Gastrocnemius medialis (tissue), 4 donors: ENCODE results near the gene SIGLEC9. TPM values are rescaled to one million over a fixed set of nuclear protein-coding genes. Genes with fewer than 3 reads are reported as not detected.

ENCODE experiments used
- ATAC-seq, 2 donors: fragments of 150-250 bp; one replicate each; pipeline ENCODE4 v1.9.1; 2016
- DNase-seq, 2 donors: peaks; one replicate each; pipeline ENCODE4 v3.0.0-alpha.2; 2019
- H3K27ac ChIP-seq, 4 donors: fragments of 200-600 bp; sonication (generic); 1 replicate in 1 of 4; 2 replicates in 3 of 4; pipeline ENCODE4 v1.5.1; 2016 to 2018; ENCODE audit warnings: mild to moderate bottlenecking in 2 of 4, moderate library complexity in 1 of 4
- H3K27me3 ChIP-seq, 3 donors: fragments of 200-600 bp; sonication (generic) in 2 of 3; 1 replicate in 1 of 3; 2 replicates in 2 of 3; pipeline versions ENCODE4 v1.5.1 to v1.6.0; 2016 to 2019; ENCODE audit warnings: mild to moderate bottlenecking in 1 of 3, moderate library complexity in 1 of 3
- H3K36me3 ChIP-seq, 2 donors: fragments of 200-600 bp; sonication (generic) in 1 of 2; one replicate each; pipeline ENCODE4 v1.5.1; 2017 to 2018
- H3K4me1 ChIP-seq, 2 donors: fragments of 200-600 bp; sonication (generic) in 1 of 2; one replicate each; pipeline ENCODE4 v1.5.1; 2016 to 2017; ENCODE audit warnings: mild to moderate bottlenecking in 2 of 2
- H3K4me3 ChIP-seq, 4 donors: fragments of 200-600 bp; sonication (generic) in 3 of 4; 1 replicate in 1 of 4; 2 replicates in 3 of 4; pipeline ENCODE4 v1.5.1; 2016 to 2019; ENCODE audit warnings: mild to moderate bottlenecking in 2 of 4
- H3K9me3 ChIP-seq, 3 donors: fragments of 200-600 bp; sonication (generic) in 2 of 3; 1 replicate in 1 of 3; 2 replicates in 2 of 3; pipeline ENCODE4 v1.5.1; 2016 to 2019
- CTCF ChIP-seq, 5 experiments: fragments of 450-650 bp in 3 of 5; fragments of 200-600 bp in 2 of 5; sonication (generic) in 2 of 5; IDR thresholded peaks in 4 of 5; conservative IDR thresholded peaks in 1 of 5; 1 replicate in 4 of 5; 2 replicates in 1 of 5; pipeline ENCODE4 v1.5.1; 2016 to 2019; ENCODE audit warnings: antibody characterized with exemption in 5 of 5, mild to moderate bottlenecking in 3 of 5, moderate library complexity in 3 of 5
- POLR2A ChIP-seq, 2 donors: fragments of 450-650 bp; IDR thresholded peaks; one replicate each; pipeline ENCODE4 v1.6.1; 2017; ENCODE audit warnings: antibody characterized with exemption in 2 of 2, mild to moderate bottlenecking in 2 of 2, moderate library complexity in 2 of 2
- in situ Hi-C, 4 donors: fragments of 200-750 bp; cut with MboI; loops; one replicate each; pipeline versions ENCODE4 v1.15.0 to v1.8.0; 2017; ENCODE audit warnings: low sequenced_read_pairs in 4 of 4
- intact Hi-C: fragments of 100-400 bp; cut with DNase I; formaldehyde crosslinking; loops from one replicate; pipeline ENCODE4 v1.15.1; 2023; ENCODE audit warnings: low total_unique reads
- total RNA-seq, 4 donors: library from RNA; depleted of rRNA; stranded (reverse); fragments of >200 nt; gene quantifications; one replicate each; pipeline versions ENCODE4 v1.1.0 to v1.2.3, GENCODE V29; 2016

The SIGLEC9 gene
- total RNA-seq, 4 donors from 2014 or later = 0.72 to 1.4 (median 1.0) TPM; not detected in 1

- intact Hi-C loops = no loop called here
- H3K27me3 ChIP-seq = no peaks in the 10 kb centered on the region
- no peak for ATAC-seq
- no peak for DNase-seq
- no peak overlapping the region for H3K27ac ChIP-seq
- H3K36me3 ChIP-seq = no peaks in the 10 kb centered on the region
- H3K9me3 ChIP-seq = no peaks in the 10 kb centered on the region
- H3K4me1 ChIP-seq = no peaks in the 10 kb centered on the region
- in situ Hi-C loops = no loop called here
- TF ChIP-seq CTCF (IDR thresholded peaks at IDR 0.05 in 4 of 5, conservative IDR thresholded peaks at IDR 0.05 in 1 of 5) (no peak), POLR2A (IDR thresholded peaks at IDR 0.05) (no peak)
- H3K4me3 ChIP-seq = no peak overlapping the region
Observed at GRCh38 chr19:51156710-51157109, 32.0 kb downstream of the SIGLEC9 start.

GRCh38 chr19:51157265-51157664 is 32.6 kb downstream of the SIGLEC9 start:
- DNase-seq = no peak
- Histone ChIP-seq H3K27ac (no peak overlapping the region), H3K4me3 (no peak overlapping the region), H3K4me1 (no peaks in the 10 kb centered on the region), H3K36me3 (no peaks in the 10 kb centered on the region), H3K9me3 (no peaks in the 10 kb centered on the region), H3K27me3 (no peaks in the 10 kb centered on the region)
- ATAC-seq = no peak
- TF ChIP-seq CTCF (IDR thresholded peaks at IDR 0.05 in 4 of 5, conservative IDR thresholded peaks at IDR 0.05 in 1 of 5) (no peak), POLR2A (IDR thresholded peaks at IDR 0.05) (no peak)
- intact Hi-C loops (no loop called here), in situ Hi-C loops (no loop called here)

GRCh38 chr19:51158474-51159129 is 33.9 kb downstream of the SIGLEC9 start:
- no peaks in the 10 kb centered on the region for H3K9me3 ChIP-seq
- no peak overlapping the region for H3K27ac ChIP-seq
- in situ Hi-C loops (no loop called here), intact Hi-C loops (no loop called here)
- H3K27me3 ChIP-seq = no peaks in the 10 kb centered on the region
- DNase-seq (no peak), ATAC-seq (no peak)
- TF ChIP-seq CTCF (IDR thresholded peaks at IDR 0.05 in 4 of 5, conservative IDR thresholded peaks at IDR 0.05 in 1 of 5) (peak in 2 of 5 experiments; percentile 27 to 32), POLR2A (IDR thresholded peaks at IDR 0.05) (no peak)
- H3K36me3 ChIP-seq = no peaks in the 10 kb centered on the region
- H3K4me3 ChIP-seq = no peak overlapping the region
- no peaks in the 10 kb centered on the region for H3K4me1 ChIP-seq

GRCh38 chr19:51159656-51160055 is 35.0 kb downstream of the SIGLEC9 start:
- TF ChIP-seq POLR2A (IDR thresholded peaks at IDR 0.05) (no peak), CTCF (IDR thresholded peaks at IDR 0.05 in 4 of 5, conservative IDR thresholded peaks at IDR 0.05 in 1 of 5) (no peak)
- H3K4me3 ChIP-seq = no peak overlapping the region
- H3K27ac ChIP-seq = no peak overlapping the region
- intact Hi-C loops (no loop called here), in situ Hi-C loops (no loop called here)
- H3K27me3 ChIP-seq = no peaks in the 10 kb centered on the region
- DNase-seq = no peak
- H3K36me3 ChIP-seq = no peaks in the 10 kb centered on the region
- no peaks in the 10 kb centered on the region for H3K4me1 ChIP-seq
- ATAC-seq = no peak
- H3K9me3 ChIP-seq = no peaks in the 10 kb centered on the region

- Histone ChIP-seq H3K36me3 (no peaks in the 10 kb centered on the region), H3K4me3 (no peak overlapping the region), H3K4me1 (no peaks in the 10 kb centered on the region), H3K27me3 (no peaks in the 10 kb centered on the region), H3K9me3 (no peaks in the 10 kb centered on the region), H3K27ac (no peak overlapping the region)
- in situ Hi-C loops (no loop called here), intact Hi-C loops (no loop called here)
- no peak for DNase-seq
- TF ChIP-seq POLR2A (IDR thresholded peaks at IDR 0.05) = no peak
- TF ChIP-seq CTCF (IDR thresholded peaks at IDR 0.05 in 4 of 5, conservative IDR thresholded peaks at IDR 0.05 in 1 of 5) = no peak
- ATAC-seq = no peak
Observed at GRCh38 chr19:51161266-51161665, 36.6 kb downstream of the SIGLEC9 start.
